GM12874 (cell line): ENCODE results near the gene APRT.

Experiments used
- CTCF ChIP-seq: IDR thresholded peaks from 2 replicates; pipeline ENCODE4 v1.5.1; 2011; ENCODE audit warnings: low read depth, mild to moderate bottlenecking, control low read depth, low read length, moderate library complexity; ENCODE audit not compliant: insufficient read depth

APRT gene

GRCh38 chr16:88761143-88761534 is 50.6 kb downstream of the APRT start:
- no peak for TF ChIP-seq CTCF

- TF ChIP-seq CTCF: no peak
These were observed 51.1 kb downstream of the APRT start for GRCh38 chr16:88760424-88761142.

GRCh38 chr16:88759976-88760350 is 51.8 kb downstream of the APRT start:
- TF ChIP-seq CTCF: no peak
